B cell (primary cell): ENCODE results near the gene GRM4. TPM values are rescaled to one million over a fixed set of nuclear protein-coding genes. Genes with fewer than 3 reads are reported as not detected.

Experiments
- ATAC-seq: fragments of 200-7000 bp; cut with Tn5 transposase; one replicate; pipeline ENCODE4 v1.10.0; 2021; ENCODE audit warnings: low read depth, mild to moderate bottlenecking, moderate number of reproducible peaks, moderate library complexity
- CTCF ChIA-PET: fragments of 350-600 bp; sonication (Branson Sonifier 250); formaldehyde crosslinking; loops from one replicate; lab custom pipeline; 2021; ENCODE audit warnings: antibody characterized with exemption, inconsistent platforms; lab: Charles Lee
- POLR2A ChIA-PET: fragments of 350-600 bp; sonication (Branson Sonifier 250); formaldehyde crosslinking; loops from one replicate; lab custom pipeline; 2021; ENCODE audit warnings: antibody characterized with exemption; lab: Charles Lee
- DNase-seq: peaks from one replicate; pipeline ENCODE4 v3.0.0; 2013
- H2AFZ ChIP-seq: 2 replicates; pipeline ENCODE4 v1.6.1; 2012; ENCODE audit warnings: mild to moderate bottlenecking, low read depth, low read length; ENCODE audit not compliant: insufficient read depth, poor library complexity, severe bottlenecking
- H3K27ac ChIP-seq, 2 donors: 1 replicate in 1 of 2; 2 replicates in 1 of 2; pipeline ENCODE4 v1.5.1; 2012 to 2013; ENCODE audit warnings: low read length in 2 of 2, mild to moderate bottlenecking in 2 of 2, moderate library complexity in 1 of 2
- H3K27me3 ChIP-seq, 4 experiments: fragments of 200-600 bp in 1 of 4; sonication (generic) in 1 of 4; replicated peaks in 1 of 4; 1 replicate in 2 of 4; 2 replicates in 2 of 4; pipeline versions ENCODE4 v1.6.1 to v1.7.0; 2013 to 2016; ENCODE audit warnings: low read length in 3 of 4, mild to moderate bottlenecking in 2 of 4, mixed read lengths in 1 of 4, moderate library complexity in 1 of 4; ENCODE audit not compliant: insufficient read depth in 4 of 4, control insufficient read depth in 3 of 4; ENCODE audit errors: control extremely low read depth in 1 of 4
- H3K36me3 ChIP-seq, 2 experiments: replicated peaks in 1 of 2; 1 replicate in 1 of 2; 2 replicates in 1 of 2; pipeline versions ENCODE4 v1.6.1 to v1.7.1; 2013; ENCODE audit warnings: low read length in 1 of 2; ENCODE audit not compliant: insufficient read depth in 2 of 2, control insufficient read depth in 1 of 2; ENCODE audit errors: control extremely low read depth in 1 of 2, extremely low read depth in 1 of 2
- H3K4me1 ChIP-seq, 2 donors: fragments of 200-600 bp in 1 of 2; sonication (generic) in 1 of 2; 1 replicate in 1 of 2; 2 replicates in 1 of 2; pipeline versions ENCODE4 v1.5.1 to v1.6.1; 2013 to 2017; ENCODE audit warnings: low read length in 2 of 2; ENCODE audit not compliant: control insufficient read depth in 2 of 2, insufficient read depth in 2 of 2
- H3K4me2 ChIP-seq: replicated peaks from 2 replicates; pipeline ENCODE3; 2012; ENCODE audit warnings: mild to moderate bottlenecking, low read depth, low read length; ENCODE audit not compliant: poor library complexity, severe bottlenecking
- H3K4me3 ChIP-seq, 5 experiments: fragments of 200-600 bp in 1 of 5; sonication (generic) in 1 of 5; 1 replicate in 3 of 5; 2 replicates in 2 of 5; pipeline versions ENCODE4 v1.5.1 to v1.7.0; 2011 to 2016; ENCODE audit warnings: low read length in 4 of 5, mild to moderate bottlenecking in 4 of 5, low read depth in 2 of 5, control low read depth in 1 of 5, moderate library complexity in 1 of 5; ENCODE audit not compliant: insufficient read depth in 1 of 5; ENCODE audit errors: control extremely low read depth in 1 of 5, extremely low read depth in 1 of 5
- H3K79me2 ChIP-seq: fragments of 200-600 bp; sonication (generic); one replicate; pipeline ENCODE4 v1.6.0; 2016; ENCODE audit warnings: low read length; ENCODE audit not compliant: control insufficient read depth, insufficient read depth
- H3K9ac ChIP-seq: fragments of 200-600 bp; sonication (generic); 2 replicates; pipeline ENCODE4 v1.6.1; 2017; ENCODE audit warnings: mild to moderate bottlenecking, low read length, moderate library complexity
- H3K9me3 ChIP-seq, 3 donors: one replicate each; pipeline versions ENCODE4 v1.6.1 to v1.7.1; 2013; ENCODE audit warnings: low read length in 2 of 3; ENCODE audit not compliant: control insufficient read depth in 2 of 3, insufficient read depth in 1 of 3; ENCODE audit errors: control extremely low read depth in 1 of 3
- H4K20me1 ChIP-seq: 2 replicates; pipeline ENCODE4 v1.6.0; 2012; ENCODE audit warnings: mild to moderate bottlenecking, low read length; ENCODE audit not compliant: insufficient read depth, control insufficient read depth, poor library complexity, severe bottlenecking
- H3K27ac Mint-ChIP-seq: one replicate; pipeline ENCODE4 v1.8.0; 2021; ENCODE audit warnings: mixed read lengths
- H3K27me3 Mint-ChIP-seq: one replicate; pipeline ENCODE4 v1.8.0; 2021; ENCODE audit warnings: mixed read lengths
- H3K4me1 Mint-ChIP-seq: one replicate; pipeline ENCODE4 v1.8.0; 2021; ENCODE audit warnings: mixed read lengths
- H3K4me3 Mint-ChIP-seq: one replicate; pipeline ENCODE4 v1.8.0; 2021; ENCODE audit warnings: mixed read lengths
- H3K9me3 Mint-ChIP-seq: one replicate; pipeline ENCODE4 v1.8.0; 2022; ENCODE audit warnings: mixed read lengths; ENCODE audit not compliant: insufficient read depth
- CTCF ChIP-seq: fragments of 200-600 bp; IDR thresholded peaks from one replicate; pipeline ENCODE4 v1.8.0; 2022; ENCODE audit warnings: antibody characterized with exemption, mild to moderate bottlenecking
- EZH2 ChIP-seq: IDR thresholded peaks from 2 replicates; pipeline ENCODE4 v1.6.1; 2012; ENCODE audit warnings: borderline replicate concordance, low read depth, mild to moderate bottlenecking, moderate library complexity, low read length; ENCODE audit not compliant: insufficient read depth, poor library complexity, severe bottlenecking
- WGBS: methylation state at CpG from one replicate; pipeline ENCODE4 v1.1.5; 2013; ENCODE audit warnings: missing lambda C conversion rate; ENCODE audit not compliant: insufficient coverage; 5-methylcytosine and 5-hydroxymethylcytosine counted together
- intact Hi-C: fragments of 100-400 bp; cut with micrococcal nuclease; formaldehyde crosslinking; loops from one replicate; pipeline ENCODE4 v1.10.0; 2022
- polyA plus RNA-seq: library from polyadenylated mRNA; depleted of rRNA; stranded (reverse); fragments of >200 nt; gene quantifications from 2 replicates; pipeline ENCODE4 v1.2.3, GENCODE V29; 2012
- total RNA-seq, 2 donors: library from RNA; stranded (reverse); fragments of 120-200 nt in 1 of 2; gene quantifications; 1 replicate in 1 of 2; 2 replicates in 1 of 2; pipeline versions ENCODE4 v1.2.3 to v1.2.4, GENCODE V29; 2013 to 2022

GRM4 gene
- total and polyA plus RNA-seq, 2 donors (not counting 1 experiment from before 2014, with no cell fraction given), result 0.04 TPM; not detected in 1

- Mint-ChIP-seq H3K27ac (no peak overlapping the region), H3K4me3 (no peak overlapping the region), H3K4me1 (no peaks in the 10 kb centered on the region), H3K9me3 (no peaks in the 10 kb centered on the region), H3K27me3 (peaks cover 26% of the 10 kb centered on the region)
- H3K4me1 ChIP-seq, result no peaks in the 10 kb centered on the region
- no peaks in the 10 kb centered on the region for H3K36me3 ChIP-seq
- peaks cover 0 to 5% (median 0%) of the 10 kb centered on the region in 3 donors for H3K9me3 ChIP-seq
- H3K27ac ChIP-seq, result no peak overlapping the region
- no peak overlapping the region for H3K4me3 ChIP-seq
- H4K20me1 ChIP-seq, result no peaks in the 10 kb centered on the region
- DNase-seq (no peak), ATAC-seq (no peak)
- H3K79me2 ChIP-seq, result no peaks in the 10 kb centered on the region
- TF ChIP-seq CTCF (no peak), EZH2 (no peak)
- peaks cover 0 to 9% (median 0%) of the 10 kb centered on the region in 4 experiments for H3K27me3 ChIP-seq
- ChIA-PET CTCF (no interaction called here), POLR2A (no interaction called here)
- intact Hi-C loops, result no loop called here
- no peak overlapping the region for H2AFZ ChIP-seq
- H3K4me2 ChIP-seq, result no peak overlapping the region
- H3K9ac ChIP-seq, result no peak overlapping the region
- WGBS, result 53% methylated on average over 5 of the region's 5 CpGs
These were observed 155.8 kb downstream of the GRM4 start for GRCh38 chr6:33990061-33990541.

GRCh38 chr6:33989016-33989854 lies 156.7 kb downstream of the GRM4 start:
- Histone ChIP-seq H3K4me2 (no peak overlapping the region), H2AFZ (no peak overlapping the region), H3K9me3 (peaks cover 0 to 2% (median 0%) of the 10 kb centered on the region in 3 donors), H3K9ac (no peak overlapping the region), H3K4me3 (no peak overlapping the region), H3K4me1 (no peaks in the 10 kb centered on the region), H3K36me3 (no peaks in the 10 kb centered on the region), H3K27ac (no peak overlapping the region), H3K79me2 (no peaks in the 10 kb centered on the region), H4K20me1 (no peaks in the 10 kb centered on the region), H3K27me3 (peaks cover 0 to 12% (median 0%) of the 10 kb centered on the region in 4 experiments)
- ATAC-seq (no peak), DNase-seq (no peak)
- Mint-ChIP-seq H3K4me1 (no peaks in the 10 kb centered on the region), H3K27ac (no peak overlapping the region), H3K4me3 (no peak overlapping the region), H3K27me3 (peaks cover 29% of the 10 kb centered on the region), H3K9me3 (no peaks in the 10 kb centered on the region)
- CTCF ChIA-PET, result no interaction called here
- 89% methylated on average over 6 of the region's 13 CpGs for WGBS
- TF ChIP-seq CTCF (no peak), EZH2 (no peak)
- intact Hi-C loops, result no loop called here
- POLR2A ChIA-PET, result no interaction called here
